ENCODE data around the gene CDH22.

DNA sequence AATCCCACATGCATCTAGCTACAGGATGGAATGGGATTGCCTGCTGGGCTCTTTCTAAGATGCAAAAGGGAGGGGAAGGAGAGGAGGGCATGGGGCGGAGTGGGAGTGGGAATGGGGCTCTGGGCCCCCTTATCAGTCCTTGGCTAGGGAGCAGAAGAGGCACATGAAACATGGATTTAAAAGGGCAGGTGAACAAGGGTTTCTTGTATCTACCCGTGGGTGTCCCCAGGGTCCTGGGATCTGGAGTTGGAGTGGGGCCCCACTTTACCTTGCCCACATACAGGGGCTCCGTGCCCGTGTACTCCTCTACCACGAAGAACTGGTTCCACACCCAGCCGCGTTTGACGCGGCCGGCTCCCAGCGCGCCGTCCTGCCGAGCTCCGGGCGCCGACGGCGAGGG, 57.5 kb downstream of the CDH22 start:
- TF ChIP-seq, protein P1, sequence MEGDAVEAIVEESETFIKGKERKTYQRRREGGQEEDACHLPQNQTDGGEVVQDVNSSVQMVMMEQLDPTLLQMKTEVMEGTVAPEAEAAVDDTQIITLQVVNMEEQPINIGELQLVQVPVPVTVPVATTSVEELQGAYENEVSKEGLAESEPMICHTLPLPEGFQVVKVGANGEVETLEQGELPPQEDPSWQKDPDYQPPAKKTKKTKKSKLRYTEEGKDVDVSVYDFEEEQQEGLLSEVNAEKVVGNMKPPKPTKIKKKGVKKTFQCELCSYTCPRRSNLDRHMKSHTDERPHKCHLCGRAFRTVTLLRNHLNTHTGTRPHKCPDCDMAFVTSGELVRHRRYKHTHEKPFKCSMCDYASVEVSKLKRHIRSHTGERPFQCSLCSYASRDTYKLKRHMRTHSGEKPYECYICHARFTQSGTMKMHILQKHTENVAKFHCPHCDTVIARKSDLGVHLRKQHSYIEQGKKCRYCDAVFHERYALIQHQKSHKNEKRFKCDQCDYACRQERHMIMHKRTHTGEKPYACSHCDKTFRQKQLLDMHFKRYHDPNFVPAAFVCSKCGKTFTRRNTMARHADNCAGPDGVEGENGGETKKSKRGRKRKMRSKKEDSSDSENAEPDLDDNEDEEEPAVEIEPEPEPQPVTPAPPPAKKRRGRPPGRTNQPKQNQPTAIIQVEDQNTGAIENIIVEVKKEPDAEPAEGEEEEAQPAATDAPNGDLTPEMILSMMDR (IDR thresholded peaks at IDR 0.05): no peak
- TF ChIP-seq POLR2A (IDR thresholded peaks at IDR 0.05): no peak

All from esophagus squamous epithelium (tissue), 4 donors.